ENCODE measurements around the gene BAZ1B. TPM values are rescaled to one million over a fixed set of nuclear protein-coding genes. Genes with fewer than 3 reads are reported as not detected.
"Not testable (repeated sequence)": the region's sequence is repeated elsewhere in the genome, so short reads cannot be mapped to it uniquely, and the experiment has no call there.

BAZ1B gene
- total RNA-seq, 3 donors from 2014 or later, result 53.7 to 57.4 (median 56.3) TPM

DNA sequence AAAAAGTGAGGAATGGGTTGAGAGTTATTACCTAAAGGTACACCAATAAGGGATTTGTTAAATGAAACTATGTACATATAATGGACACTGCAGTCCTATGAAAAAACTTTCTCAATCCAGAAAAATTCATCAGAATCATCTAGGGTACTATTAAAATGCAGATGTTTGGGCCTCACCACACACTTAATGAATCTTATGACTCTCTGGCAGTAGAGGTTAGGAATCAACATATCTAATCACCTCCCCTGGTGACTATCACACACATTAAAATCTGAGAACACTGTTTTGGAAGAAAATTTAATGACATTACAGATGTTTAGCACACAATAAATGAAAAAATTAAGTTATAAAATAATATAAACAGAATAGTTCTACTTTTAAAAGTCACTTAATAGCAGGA lies 32.1 kb downstream of the BAZ1B start:
- Histone ChIP-seq H3K9me3 (no peaks in the 10 kb centered on the region), H3K4me3 (no peak overlapping the region), H3K27me3 (no peaks in the 10 kb centered on the region), H3K27ac (no peak overlapping the region), H3K36me3 (no peaks in the 10 kb centered on the region), H3K4me1 (no peaks in the 10 kb centered on the region)
- DNase-seq (ENCODE audit: low spot score in 2 of 2), result no peak
- intact Hi-C loops (cut with DNase I; ENCODE audit: low total_unique reads), result no loop called here
- TF ChIP-seq POLR2A (IDR thresholded peaks at IDR 0.05), result no peak
- TF ChIP-seq CTCF (IDR thresholded peaks at IDR 0.05), result no peak
- no peak for TF ChIP-seq POLR2AphosphoS5 (IDR thresholded peaks at IDR 0.05)

DNA sequence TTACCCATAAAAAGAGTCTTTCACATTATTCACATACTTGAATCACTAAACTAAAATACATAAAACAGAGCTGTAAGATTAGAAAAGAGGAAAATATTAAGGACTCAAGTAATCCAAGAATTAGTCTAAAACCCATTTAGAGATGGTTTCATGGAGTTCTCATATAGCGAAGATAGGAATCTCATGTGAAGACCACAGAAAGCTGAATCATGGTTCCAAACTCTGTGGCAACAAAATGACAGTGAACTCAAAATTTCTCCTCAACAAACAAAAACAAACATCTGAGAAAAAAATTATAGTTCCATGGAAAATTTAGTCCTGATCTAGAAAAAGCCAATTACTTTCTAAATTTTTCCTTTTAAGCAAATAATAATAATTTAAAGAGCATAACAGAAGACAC lies 34.6 kb downstream of the BAZ1B start:
- no peaks in the 10 kb centered on the region for H3K4me1 ChIP-seq
- H3K9me3 ChIP-seq, result no peaks in the 10 kb centered on the region
- H3K27me3 ChIP-seq, result no peaks in the 10 kb centered on the region
- H3K27ac ChIP-seq, result no peak overlapping the region
- no peaks in the 10 kb centered on the region for H3K36me3 ChIP-seq
- DNase-seq (ENCODE audit: low spot score in 2 of 2), result no peak
- intact Hi-C loops (cut with DNase I; ENCODE audit: low total_unique reads), result no loop called here
- no peak overlapping the region for H3K4me3 ChIP-seq
- TF ChIP-seq POLR2AphosphoS5 (IDR thresholded peaks at IDR 0.05), result no peak
- no peak for TF ChIP-seq POLR2A (IDR thresholded peaks at IDR 0.05)
- TF ChIP-seq CTCF (IDR thresholded peaks at IDR 0.05), result no peak

GRCh38 chr7:73483171-73483570 lies 38.9 kb downstream of the BAZ1B start:
- no peak for DNase-seq (ENCODE audit: low spot score in 2 of 2)
- no peak for TF ChIP-seq POLR2A (IDR thresholded peaks at IDR 0.05)
- TF ChIP-seq POLR2AphosphoS5 (IDR thresholded peaks at IDR 0.05), result no peak
- Histone ChIP-seq H3K4me3 (no peak overlapping the region), H3K27me3 (no peaks in the 10 kb centered on the region), H3K4me1 (no peaks in the 10 kb centered on the region), H3K27ac (no peak overlapping the region), H3K9me3 (no peaks in the 10 kb centered on the region), H3K36me3 (no peaks in the 10 kb centered on the region)
- intact Hi-C loops (cut with DNase I; ENCODE audit: low total_unique reads), result no loop called here

DNA sequence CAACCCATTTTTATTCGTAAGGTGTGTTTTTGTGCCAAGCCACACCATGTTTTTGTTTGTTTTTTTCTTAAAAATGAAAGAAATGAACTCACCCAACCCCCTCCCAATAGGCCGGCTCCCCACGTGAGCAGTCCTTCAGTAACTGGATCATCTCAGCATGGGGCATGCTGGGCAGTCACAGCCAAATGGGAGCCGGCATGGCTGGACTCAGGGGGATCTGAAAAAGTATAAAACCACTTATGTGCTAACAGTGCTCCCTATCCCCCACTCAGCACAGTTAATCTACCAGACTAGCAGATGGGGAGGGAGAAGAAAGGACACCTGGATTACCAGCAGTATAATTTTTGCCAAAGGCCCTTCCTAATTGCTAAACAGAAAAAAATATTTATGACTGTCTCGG lies 39.3 kb downstream of the BAZ1B start:
- H3K9me3 ChIP-seq, result no peaks in the 10 kb centered on the region
- H3K27ac ChIP-seq, result no peak overlapping the region
- no peaks in the 10 kb centered on the region for H3K36me3 ChIP-seq
- H3K4me3 ChIP-seq, result no peak overlapping the region
- no peaks in the 10 kb centered on the region for H3K4me1 ChIP-seq
- TF ChIP-seq POLR2A (IDR thresholded peaks at IDR 0.05) (no peak), CTCF (IDR thresholded peaks at IDR 0.05) (no peak), POLR2AphosphoS5 (IDR thresholded peaks at IDR 0.05) (no peak)
- DNase-seq (ENCODE audit: low spot score in 2 of 2), result no peak
- H3K27me3 ChIP-seq, result no peaks in the 10 kb centered on the region
- intact Hi-C loops (cut with DNase I; ENCODE audit: low total_unique reads), result no loop called here

DNA sequence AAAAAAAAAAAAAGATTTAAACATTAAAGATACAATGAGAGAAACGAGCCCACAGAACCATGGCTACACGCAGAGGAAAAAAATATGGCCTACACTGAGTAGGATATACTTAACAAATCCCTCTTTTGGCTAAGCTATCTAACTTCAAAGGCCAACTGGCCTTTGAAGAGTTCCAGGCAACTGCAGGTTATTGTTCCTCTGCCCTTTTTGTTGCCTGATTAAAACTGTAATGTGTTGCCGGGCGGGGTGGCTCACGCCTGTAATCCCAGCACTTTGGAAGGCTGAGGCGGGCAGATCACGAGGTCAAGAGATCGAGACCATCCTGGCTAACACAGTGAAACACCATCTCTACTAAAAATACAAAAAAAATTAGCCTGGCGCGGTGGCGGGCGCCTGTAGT lies 40.6 kb downstream of the BAZ1B start:
- H3K4me3 ChIP-seq; H3K27me3 ChIP-seq; H3K27ac ChIP-seq; H3K9me3 ChIP-seq; DNase-seq (ENCODE audit: low spot score in 2 of 2); H3K4me1 ChIP-seq; intact Hi-C loops (cut with DNase I; ENCODE audit: low total_unique reads); H3K36me3 ChIP-seq: not testable (repeated sequence)

DNA sequence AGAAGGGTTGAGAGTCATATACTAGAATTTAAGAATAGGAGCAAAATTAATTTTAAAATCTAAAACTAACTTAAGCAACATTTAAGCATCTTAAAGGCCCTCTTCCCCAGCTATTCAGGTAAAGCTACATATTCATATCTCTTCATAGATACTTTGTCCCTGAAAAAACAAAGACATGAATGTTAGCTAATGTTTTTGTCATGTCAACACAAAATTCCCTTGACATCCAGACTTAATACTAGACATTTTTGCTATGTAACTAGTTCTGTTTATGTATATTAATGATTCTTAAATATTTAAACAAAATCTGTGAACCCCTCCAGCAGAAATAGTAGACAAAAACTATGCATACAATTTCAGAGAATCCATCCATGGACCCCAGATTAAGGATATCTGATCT lies 43.5 kb downstream of the BAZ1B start:
- intact Hi-C loops (cut with DNase I; ENCODE audit: low total_unique reads), result no loop called here
- DNase-seq (ENCODE audit: low spot score in 2 of 2), result no peak
- Histone ChIP-seq H3K36me3 (no peaks in the 10 kb centered on the region), H3K27me3 (no peaks in the 10 kb centered on the region), H3K9me3 (no peaks in the 10 kb centered on the region), H3K4me3 (no peak overlapping the region), H3K4me1 (no peaks in the 10 kb centered on the region), H3K27ac (no peak overlapping the region)
- no peak for TF ChIP-seq POLR2A (IDR thresholded peaks at IDR 0.05)
- TF ChIP-seq CTCF (IDR thresholded peaks at IDR 0.05), result no peak
- no peak for TF ChIP-seq POLR2AphosphoS5 (IDR thresholded peaks at IDR 0.05)

Measured in breast epithelium (tissue), 4 donors.